ENCODE measurements around the gene LRRK1. TPM values are rescaled to one million over a fixed set of nuclear protein-coding genes. Genes with fewer than 3 reads are reported as not detected.

LRRK1 gene
- total RNA-seq, 2 donors from 2014 or later, result 1.5 to 2.1 TPM

DNA sequence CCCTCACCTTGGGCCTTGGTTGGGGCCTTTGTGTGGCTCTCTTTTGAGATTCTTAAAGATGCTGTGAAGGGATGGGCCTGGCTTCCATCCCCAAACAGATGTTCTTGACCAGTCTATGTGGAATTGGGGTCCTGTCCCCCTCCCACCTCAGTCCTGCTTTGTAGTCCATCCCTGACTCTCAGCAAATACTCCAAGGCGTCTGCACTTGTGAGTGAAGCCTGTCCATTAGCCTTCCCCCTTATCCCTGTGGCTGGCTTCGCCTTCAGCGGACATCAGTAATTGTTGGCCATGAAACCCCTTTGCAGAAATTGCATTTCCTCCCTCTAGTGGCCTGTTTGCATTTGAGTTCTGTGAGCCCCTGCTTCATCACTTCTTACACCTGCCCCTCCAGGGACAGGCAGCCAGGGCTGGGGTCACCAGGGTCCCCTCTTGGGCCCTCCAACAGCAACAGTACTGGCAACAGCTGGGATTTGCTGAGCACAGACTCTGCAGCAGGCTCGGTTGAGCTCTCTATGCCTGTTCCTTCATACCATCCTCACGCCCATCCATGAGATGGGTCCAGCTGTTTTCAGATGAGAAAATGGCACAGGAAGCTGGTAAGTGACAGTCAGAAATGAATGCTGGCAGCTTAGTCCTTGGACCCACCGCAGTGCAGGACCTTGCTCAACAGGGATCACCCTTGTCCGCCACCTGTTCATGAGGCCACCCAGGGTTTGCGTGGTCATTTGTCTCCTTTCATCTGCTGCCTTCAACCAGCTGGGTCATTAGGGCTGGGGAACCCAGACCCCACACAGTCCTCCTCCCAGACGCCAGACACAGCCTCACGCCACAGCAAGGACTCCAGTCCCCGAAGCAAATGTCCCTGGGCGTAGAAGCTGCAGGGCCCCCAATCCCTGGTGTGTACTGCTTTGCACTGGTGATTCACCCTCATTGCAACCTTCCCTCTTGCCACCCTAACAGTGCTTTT, 8.9 kb upstream of the LRRK1 start:
- no peaks in the 10 kb centered on the region for H3K4me1 Mint-ChIP-seq
- no peak overlapping the region for H3K4me3 Mint-ChIP-seq
- no peaks in the 10 kb centered on the region for H3K9me3 ChIP-seq (ENCODE audit: control insufficient read depth, low read length, poor library complexity, severe bottlenecking)
- ATAC-seq (no peak), DNase-seq (no peak)
- H3K27me3 Mint-ChIP-seq, result peaks cover 67% of the 10 kb centered on the region
- no peak overlapping the region for H3K27ac Mint-ChIP-seq
- no peaks in the 10 kb centered on the region for H3K36me3 Mint-ChIP-seq (ENCODE audit: low read depth)

DNA sequence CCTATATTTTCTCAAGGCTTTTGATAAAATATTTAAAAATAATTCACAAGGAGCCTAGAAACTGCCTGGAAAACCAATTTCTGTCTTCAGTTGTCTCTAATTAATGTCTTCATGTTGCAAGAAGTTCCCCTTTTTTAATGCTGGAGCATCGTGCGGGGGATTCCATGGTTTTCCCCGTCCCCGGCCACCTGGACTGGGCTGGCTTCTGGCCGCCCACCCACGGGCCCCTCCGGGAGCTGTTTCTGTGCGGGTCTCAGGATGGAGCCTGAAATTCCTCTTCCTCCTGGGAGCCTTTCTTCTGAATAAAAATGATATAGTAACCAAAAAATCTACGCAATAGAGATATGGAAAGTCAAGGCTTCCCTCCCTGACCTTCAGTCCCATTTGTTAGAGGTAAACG, 8.1 kb upstream of the LRRK1 start:
- H3K27me3 Mint-ChIP-seq, result peaks cover 66% of the 10 kb centered on the region
- DNase-seq, result no peak
- H3K4me1 Mint-ChIP-seq, result no peaks in the 10 kb centered on the region
- no peaks in the 10 kb centered on the region for H3K9me3 ChIP-seq (ENCODE audit: control insufficient read depth, low read length, poor library complexity, severe bottlenecking)
- no peak overlapping the region for H3K4me3 Mint-ChIP-seq
- ATAC-seq, result no peak
- H3K27ac Mint-ChIP-seq, result no peak overlapping the region
- H3K36me3 Mint-ChIP-seq (ENCODE audit: low read depth), result no peaks in the 10 kb centered on the region

DNA sequence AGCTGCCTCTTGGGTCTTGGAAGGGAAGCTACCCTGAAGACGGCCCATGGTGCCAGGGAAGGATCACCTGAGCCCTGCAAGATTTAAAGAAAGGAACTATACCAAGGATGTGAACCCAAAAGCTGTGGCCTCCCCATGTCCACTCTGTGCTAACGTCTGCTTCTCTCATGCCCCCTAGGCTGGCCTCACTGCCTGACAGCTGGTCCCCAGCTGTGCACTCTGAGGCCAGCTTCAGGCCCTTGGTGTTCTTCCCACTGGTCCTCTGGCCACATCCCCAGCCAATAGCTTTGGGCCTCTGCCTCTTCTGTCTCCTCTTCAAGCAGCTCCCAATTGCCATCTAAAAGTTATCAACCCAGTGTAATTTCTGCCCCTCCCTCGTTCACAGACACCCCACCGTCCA, 5.2 kb upstream of the LRRK1 start:
- no peak overlapping the region for H3K4me3 Mint-ChIP-seq
- H3K4me1 Mint-ChIP-seq, result peaks cover 5% of the 10 kb centered on the region
- no peak for ATAC-seq
- peaks cover 63% of the 10 kb centered on the region for H3K27me3 Mint-ChIP-seq
- H3K36me3 Mint-ChIP-seq (ENCODE audit: low read depth), result no peaks in the 10 kb centered on the region
- H3K9me3 ChIP-seq (ENCODE audit: control insufficient read depth, low read length, poor library complexity, severe bottlenecking), result no peaks in the 10 kb centered on the region
- no peak overlapping the region for H3K27ac Mint-ChIP-seq
- no peak for DNase-seq

DNA sequence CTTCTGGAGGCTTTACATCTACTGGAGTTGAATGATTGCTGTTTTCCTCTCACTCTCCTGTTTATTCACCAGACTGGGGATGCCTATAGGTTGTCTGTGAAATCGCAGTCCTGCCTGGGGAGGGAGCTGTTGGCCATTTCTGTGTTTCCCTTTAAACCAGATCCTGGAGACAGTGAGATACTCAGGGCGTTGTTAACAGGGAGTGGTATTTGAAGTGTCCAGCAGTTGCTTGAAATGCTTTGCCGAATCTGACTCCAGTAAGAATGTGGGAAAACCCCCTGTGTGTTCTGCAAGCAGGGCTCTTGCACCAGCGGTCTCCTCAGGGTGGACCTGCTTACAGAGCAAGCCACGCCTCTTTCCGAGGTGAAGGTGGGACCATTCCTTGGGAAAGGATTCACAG, 4.3 kb upstream of the LRRK1 start:
- Mint-ChIP-seq H3K4me3 (no peak overlapping the region), H3K4me1 (peaks cover 6% of the 10 kb centered on the region), H3K27ac (no peak overlapping the region), H3K27me3 (peaks cover 57% of the 10 kb centered on the region), H3K36me3 (ENCODE audit: low read depth) (no peaks in the 10 kb centered on the region)
- no peak for ATAC-seq
- no peak for DNase-seq
- H3K9me3 ChIP-seq (ENCODE audit: control insufficient read depth, low read length, poor library complexity, severe bottlenecking), result no peaks in the 10 kb centered on the region

DNA sequence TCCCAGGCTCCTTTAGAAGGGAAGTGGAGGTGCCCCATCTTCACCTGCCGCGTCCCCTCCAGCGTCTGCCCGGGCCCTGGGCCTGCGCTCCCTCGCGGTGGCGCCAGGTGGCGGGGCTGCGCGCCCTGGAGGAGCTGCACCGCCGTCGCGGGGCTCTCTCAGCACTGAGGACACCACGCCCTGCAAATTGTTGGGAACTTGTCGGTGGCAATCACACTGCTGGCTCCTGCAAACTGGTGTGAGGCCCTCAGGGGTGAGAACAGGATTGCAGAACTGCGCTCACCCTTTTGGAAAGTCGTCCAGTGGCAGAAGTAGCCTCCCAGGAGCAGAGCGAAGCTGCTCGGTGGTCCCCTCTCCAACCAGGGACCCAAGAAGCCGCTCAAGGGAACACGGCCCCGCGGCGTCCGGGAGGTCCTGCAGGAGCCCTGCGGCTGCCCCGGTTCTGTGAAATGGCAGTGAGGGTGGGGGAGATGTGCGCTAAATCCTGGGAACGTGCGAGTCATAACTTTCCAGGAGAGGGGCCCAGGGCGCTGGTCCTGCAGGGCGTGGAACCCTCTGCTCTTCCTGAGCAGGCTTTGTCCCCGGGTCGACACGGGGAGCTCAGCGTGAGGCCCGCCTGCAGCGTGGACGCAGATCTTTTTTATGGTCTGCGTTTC, 995 bp upstream of the LRRK1 start:
- peaks cover 19% of the 10 kb centered on the region for H3K4me1 Mint-ChIP-seq
- no peaks in the 10 kb centered on the region for H3K9me3 ChIP-seq (ENCODE audit: control insufficient read depth, low read length, poor library complexity, severe bottlenecking)

DNA sequence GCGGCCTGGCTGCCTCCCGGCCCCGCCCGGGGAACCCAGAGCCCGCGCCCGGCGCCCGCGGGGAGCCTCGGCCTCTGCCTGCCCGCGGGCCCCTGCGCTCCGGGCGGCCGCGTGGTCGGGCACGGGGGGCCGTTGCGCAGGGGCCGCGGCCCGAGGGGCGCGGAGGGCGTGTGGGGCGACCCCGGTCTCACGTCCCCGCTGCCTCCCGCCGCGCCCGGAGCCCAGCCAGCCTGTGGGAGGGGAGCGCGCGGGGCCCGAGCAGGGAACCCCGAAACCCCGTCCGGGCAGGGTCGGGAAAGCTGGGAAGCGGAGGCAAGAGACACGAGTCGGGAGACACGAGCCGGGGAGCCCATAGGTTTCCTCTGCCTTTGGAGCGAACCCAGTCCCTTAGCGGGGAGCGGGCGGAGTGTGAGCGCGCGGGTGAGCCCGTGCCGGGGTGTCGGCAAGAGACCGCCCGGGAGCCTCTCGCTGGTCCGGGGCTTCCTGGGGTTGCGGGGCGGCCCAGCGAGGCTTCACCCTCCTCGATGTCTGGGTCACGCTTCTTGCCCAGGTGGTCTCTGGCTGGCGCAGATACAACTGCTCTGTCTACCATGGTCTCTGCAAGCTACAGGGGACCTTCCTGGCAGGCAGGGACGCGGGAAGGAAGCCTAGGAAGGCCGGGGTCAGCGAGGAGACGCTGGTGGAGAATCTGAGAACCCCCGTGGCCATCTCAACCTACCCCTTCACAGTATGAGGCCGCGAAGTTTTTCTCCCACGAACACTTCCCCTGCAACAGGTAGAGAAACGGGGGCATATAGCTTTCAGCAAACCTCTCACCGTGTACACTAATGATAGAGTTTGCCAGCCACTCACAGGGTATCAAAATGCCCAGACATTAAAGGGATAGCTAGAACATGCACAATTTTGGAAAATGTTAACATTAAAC, 586 bp downstream of the LRRK1 start:
- Mint-ChIP-seq H3K36me3 (ENCODE audit: low read depth) (peaks cover 5% of the 10 kb centered on the region), H3K27ac (no peak overlapping the region), H3K27me3 (peaks cover 69% of the 10 kb centered on the region), H3K4me3 (peak overlapping the region; percentile 84), H3K4me1 (peaks cover 19% of the 10 kb centered on the region)
- ATAC-seq, result peak; percentile 35
- DNase-seq, result no peak
- no peaks in the 10 kb centered on the region for H3K9me3 ChIP-seq (ENCODE audit: control insufficient read depth, low read length, poor library complexity, severe bottlenecking)

More for the DNA sequence above, 995 bp upstream of the LRRK1 start:
- Mint-ChIP-seq H3K27me3 (peaks cover 65% of the 10 kb centered on the region), H3K27ac (no peak overlapping the region), H3K36me3 (ENCODE audit: low read depth) (peaks cover 5% of the 10 kb centered on the region), H3K4me3 (peak overlapping the region; percentile 92)
- ATAC-seq, result peak; percentile 90
- peak; percentile 23 to 64 (median 23) for DNase-seq

DNA sequence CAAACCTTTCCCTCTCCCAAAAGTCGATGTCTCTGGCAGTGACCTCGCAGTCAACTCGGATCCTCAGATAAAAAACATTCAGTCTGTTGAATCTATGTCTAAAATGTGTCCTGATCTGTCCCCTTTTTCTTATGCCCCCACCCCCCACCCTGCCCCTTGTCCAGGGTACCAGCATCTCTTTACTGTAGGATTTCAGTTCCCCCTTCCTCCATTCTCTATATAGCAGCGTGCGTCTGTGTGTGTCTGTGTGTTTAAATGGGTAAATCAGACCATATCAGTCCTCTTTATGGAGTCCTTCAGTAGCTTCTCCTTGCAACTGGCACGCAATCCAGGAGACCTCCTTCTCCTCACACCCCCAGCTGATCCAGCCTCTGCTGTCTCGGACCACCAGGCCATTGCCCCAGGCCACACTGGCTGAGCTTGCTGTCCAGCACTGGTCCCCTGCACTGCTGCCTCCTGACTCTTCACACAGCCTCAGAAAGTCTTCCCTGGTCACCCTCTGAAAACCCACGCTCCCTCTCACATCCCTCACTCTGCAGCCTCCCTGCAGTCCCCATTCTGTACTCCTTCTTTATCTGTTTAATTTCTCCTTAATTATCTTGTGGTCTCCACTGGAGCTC, 1.5 kb downstream of the LRRK1 start:
- peaks cover 66% of the 10 kb centered on the region for H3K27me3 Mint-ChIP-seq
- H3K27ac Mint-ChIP-seq, result no peak overlapping the region
- DNase-seq (no peak), ATAC-seq (no peak)
- H3K36me3 Mint-ChIP-seq (ENCODE audit: low read depth), result peaks cover 5% of the 10 kb centered on the region
- H3K4me3 Mint-ChIP-seq, result peak overlapping the region; percentile 84
- H3K4me1 Mint-ChIP-seq, result peaks cover 19% of the 10 kb centered on the region
- no peaks in the 10 kb centered on the region for H3K9me3 ChIP-seq (ENCODE audit: control insufficient read depth, low read length, poor library complexity, severe bottlenecking)

DNA sequence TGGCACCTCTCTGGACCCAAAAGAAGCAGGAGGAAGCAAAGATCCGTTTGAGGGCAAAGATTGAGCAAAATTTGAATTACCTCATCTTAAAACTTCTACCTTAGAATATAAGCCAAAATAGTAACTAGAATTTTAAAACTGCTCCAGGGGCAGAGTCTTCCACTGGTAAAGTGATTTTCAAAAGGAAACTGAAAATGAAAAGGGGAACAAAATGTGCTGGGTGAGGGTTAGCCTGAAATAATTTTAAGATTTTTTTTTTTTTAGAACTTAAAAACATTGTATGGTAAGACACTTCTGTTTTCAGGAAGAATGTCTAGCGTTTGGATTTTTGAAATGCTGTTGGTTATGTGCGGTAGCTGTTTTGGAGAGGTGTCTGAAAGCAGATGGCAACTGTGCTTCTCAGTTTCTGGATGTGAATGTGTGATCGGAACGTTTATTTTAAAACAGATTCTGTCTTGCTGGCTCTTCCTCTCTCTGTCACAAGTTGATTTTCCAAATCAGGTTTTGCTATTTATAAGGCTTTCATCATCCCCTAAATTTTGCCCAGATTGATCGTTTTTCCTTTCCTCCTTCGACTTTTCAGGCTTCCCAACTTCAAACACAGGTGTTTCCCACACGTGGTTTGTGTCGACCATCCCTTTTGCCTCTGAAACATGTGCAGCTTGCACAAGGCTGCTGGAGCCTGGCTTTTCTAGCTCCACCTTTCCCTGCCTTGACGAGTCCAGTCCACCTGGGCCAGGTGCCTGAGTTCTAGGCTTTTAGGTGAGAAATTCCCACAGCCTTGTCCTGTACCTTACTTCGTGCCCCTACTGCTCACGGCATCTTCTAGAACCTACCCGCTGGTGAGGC, 3.3 kb downstream of the LRRK1 start:
- H3K4me1 Mint-ChIP-seq, result peaks cover 21% of the 10 kb centered on the region
- H3K36me3 Mint-ChIP-seq (ENCODE audit: low read depth), result peaks cover 5% of the 10 kb centered on the region
- peak overlapping the region; percentile 80 for H3K27ac Mint-ChIP-seq
- peak overlapping the region; percentile 3 for H3K4me3 Mint-ChIP-seq
- ATAC-seq (no peak), DNase-seq (no peak)
- H3K27me3 Mint-ChIP-seq, result peaks cover 54% of the 10 kb centered on the region
- H3K9me3 ChIP-seq (ENCODE audit: control insufficient read depth, low read length, poor library complexity, severe bottlenecking), result no peaks in the 10 kb centered on the region

DNA sequence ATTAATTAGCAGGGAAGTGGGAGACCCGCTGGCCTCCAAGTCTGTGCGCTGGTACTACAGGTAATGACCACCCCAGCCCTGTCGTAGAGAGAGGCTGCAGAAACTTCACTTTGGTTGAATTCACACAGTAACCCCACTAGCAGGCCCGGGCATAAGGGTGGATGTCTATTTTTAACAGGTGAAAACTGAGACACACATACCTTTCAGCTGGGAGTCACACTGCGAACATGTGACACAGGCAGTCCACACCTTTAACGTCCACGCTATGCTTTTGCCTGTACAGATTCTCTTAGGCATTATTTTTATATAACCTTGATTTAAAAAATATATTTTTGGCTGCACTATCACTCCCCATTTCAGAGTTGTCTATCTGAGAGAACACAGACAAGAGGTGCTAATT, 3.9 kb downstream of the LRRK1 start:
- H3K4me1 Mint-ChIP-seq, result peaks cover 21% of the 10 kb centered on the region
- H3K27me3 Mint-ChIP-seq, result peaks cover 53% of the 10 kb centered on the region
- H3K36me3 Mint-ChIP-seq (ENCODE audit: low read depth), result peaks cover 5% of the 10 kb centered on the region
- no peaks in the 10 kb centered on the region for H3K9me3 ChIP-seq (ENCODE audit: control insufficient read depth, low read length, poor library complexity, severe bottlenecking)
- no peak for DNase-seq
- peak overlapping the region; percentile 80 for H3K27ac Mint-ChIP-seq
- H3K4me3 Mint-ChIP-seq, result no peak overlapping the region
- no peak for ATAC-seq

DNA sequence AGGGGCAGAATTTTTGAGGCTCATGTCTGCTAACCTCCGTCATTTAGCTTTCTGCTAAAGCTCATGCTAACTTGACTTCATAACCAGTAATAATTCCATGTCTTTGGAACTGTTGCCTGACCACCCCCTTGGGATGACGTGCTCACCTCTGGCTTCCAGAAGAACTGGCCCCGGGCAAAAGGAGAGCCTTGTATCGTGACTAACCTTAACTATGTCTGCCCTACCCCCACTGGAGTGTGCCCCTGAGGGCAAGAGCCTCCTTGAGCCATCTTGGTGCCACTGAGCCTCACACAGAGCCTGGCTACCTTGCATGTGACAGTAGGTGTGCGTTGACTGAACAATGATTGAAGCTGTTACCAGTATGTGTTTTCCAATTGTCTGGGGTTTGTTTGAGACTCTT, 4.7 kb downstream of the LRRK1 start:
- no peak for ATAC-seq
- no peak overlapping the region for H3K27ac Mint-ChIP-seq
- no peak for DNase-seq
- peaks cover 60% of the 10 kb centered on the region for H3K27me3 Mint-ChIP-seq
- H3K9me3 ChIP-seq (ENCODE audit: control insufficient read depth, low read length, poor library complexity, severe bottlenecking), result no peaks in the 10 kb centered on the region
- H3K4me3 Mint-ChIP-seq, result no peak overlapping the region
- H3K36me3 Mint-ChIP-seq (ENCODE audit: low read depth), result peaks cover 5% of the 10 kb centered on the region
- H3K4me1 Mint-ChIP-seq, result peaks cover 16% of the 10 kb centered on the region

DNA sequence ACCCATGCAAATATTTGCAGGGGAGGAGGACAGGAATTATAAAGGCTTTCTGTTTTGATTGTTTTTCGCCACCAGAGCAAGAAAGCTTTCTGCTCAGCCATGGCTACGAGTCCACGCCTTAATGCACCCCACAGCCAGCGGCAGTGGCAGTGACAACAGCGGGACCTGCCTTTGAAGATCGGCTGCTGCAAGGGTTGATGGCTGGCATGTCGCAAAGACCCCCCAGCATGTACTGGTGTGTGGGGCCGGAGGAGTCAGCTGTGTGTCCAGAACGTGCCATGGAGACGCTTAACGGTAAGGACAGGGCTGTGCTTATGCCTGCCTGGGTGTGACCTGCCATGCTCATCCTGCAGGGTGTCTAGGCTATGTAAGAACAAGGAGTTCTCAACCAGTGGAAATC, 5.3 kb downstream of the LRRK1 start:
- no peak overlapping the region for H3K27ac Mint-ChIP-seq
- H3K36me3 Mint-ChIP-seq (ENCODE audit: low read depth), result peaks cover 5% of the 10 kb centered on the region
- peaks cover 16% of the 10 kb centered on the region for H3K4me1 Mint-ChIP-seq
- H3K9me3 ChIP-seq (ENCODE audit: control insufficient read depth, low read length, poor library complexity, severe bottlenecking), result no peaks in the 10 kb centered on the region
- H3K27me3 Mint-ChIP-seq, result peaks cover 66% of the 10 kb centered on the region
- H3K4me3 Mint-ChIP-seq, result no peak overlapping the region
- no peak for DNase-seq
- no peak for ATAC-seq

DNA sequence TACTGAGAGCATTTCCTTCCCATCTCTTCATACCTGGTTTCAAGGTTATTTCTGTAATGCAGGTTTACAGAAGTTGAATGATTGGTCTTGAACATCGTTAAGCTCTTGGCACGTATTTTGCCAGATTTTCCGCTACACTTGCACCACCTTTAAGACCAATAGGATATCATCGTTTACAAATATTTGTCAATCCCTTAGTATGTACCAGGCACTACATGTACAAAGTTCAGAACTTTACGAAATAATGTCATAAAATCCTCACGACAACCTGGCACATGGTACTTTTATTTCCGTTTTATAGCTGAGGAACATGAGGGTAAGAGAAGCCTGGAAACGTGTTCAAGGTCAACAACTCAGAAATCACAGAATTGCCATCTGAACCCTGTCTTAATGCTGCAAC, 6.3 kb downstream of the LRRK1 start:
- Mint-ChIP-seq H3K27ac (no peak overlapping the region), H3K4me1 (peaks cover 12% of the 10 kb centered on the region), H3K36me3 (ENCODE audit: low read depth) (peaks cover 5% of the 10 kb centered on the region), H3K4me3 (no peak overlapping the region), H3K27me3 (peaks cover 65% of the 10 kb centered on the region)
- ATAC-seq (no peak), DNase-seq (no peak)
- H3K9me3 ChIP-seq (ENCODE audit: control insufficient read depth, low read length, poor library complexity, severe bottlenecking), result no peaks in the 10 kb centered on the region

Measured in T-helper 17 cell (primary cell).